ENCODE results near the gene GPR55.

DNA sequence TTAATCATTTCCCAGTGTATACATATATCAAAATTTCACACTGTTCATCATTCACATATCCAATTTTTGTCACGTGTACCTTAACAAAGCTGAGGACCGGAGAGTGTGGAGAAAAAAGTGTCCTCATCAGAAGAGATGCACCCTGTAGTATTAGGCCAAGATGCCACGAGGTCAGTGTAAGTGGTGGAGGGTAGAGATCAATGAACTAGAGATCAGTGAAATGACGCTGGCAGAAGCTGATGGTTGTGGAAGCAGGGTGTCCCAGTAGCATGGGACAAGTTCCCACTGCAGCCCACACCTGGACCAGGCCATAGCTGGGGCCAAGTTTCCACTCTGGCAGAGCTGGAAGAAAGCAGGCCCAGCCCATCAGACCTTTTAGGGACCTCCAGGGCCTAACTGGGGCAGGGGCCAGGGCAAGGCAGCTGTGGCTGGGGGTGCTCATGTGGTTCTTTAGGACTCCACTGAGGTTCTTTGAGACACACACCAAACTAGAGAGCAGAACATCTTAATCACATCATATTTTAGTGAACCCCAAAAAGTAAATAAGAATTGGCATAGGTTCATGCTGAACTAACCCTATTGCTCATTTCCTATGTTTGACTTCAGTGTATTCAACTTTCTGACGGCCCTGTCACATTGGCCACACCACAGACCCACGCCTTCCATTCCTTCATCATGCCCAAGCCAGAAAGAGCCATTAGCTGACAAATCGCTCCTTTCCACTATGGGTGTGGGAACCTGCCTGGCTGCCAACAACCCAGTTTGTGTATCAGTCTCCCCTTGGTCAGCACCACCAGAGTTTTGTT lies 21.6 kb upstream of the GPR55 start:
- TF ChIP-seq, protein P1, sequence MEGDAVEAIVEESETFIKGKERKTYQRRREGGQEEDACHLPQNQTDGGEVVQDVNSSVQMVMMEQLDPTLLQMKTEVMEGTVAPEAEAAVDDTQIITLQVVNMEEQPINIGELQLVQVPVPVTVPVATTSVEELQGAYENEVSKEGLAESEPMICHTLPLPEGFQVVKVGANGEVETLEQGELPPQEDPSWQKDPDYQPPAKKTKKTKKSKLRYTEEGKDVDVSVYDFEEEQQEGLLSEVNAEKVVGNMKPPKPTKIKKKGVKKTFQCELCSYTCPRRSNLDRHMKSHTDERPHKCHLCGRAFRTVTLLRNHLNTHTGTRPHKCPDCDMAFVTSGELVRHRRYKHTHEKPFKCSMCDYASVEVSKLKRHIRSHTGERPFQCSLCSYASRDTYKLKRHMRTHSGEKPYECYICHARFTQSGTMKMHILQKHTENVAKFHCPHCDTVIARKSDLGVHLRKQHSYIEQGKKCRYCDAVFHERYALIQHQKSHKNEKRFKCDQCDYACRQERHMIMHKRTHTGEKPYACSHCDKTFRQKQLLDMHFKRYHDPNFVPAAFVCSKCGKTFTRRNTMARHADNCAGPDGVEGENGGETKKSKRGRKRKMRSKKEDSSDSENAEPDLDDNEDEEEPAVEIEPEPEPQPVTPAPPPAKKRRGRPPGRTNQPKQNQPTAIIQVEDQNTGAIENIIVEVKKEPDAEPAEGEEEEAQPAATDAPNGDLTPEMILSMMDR (IDR thresholded peaks at IDR 0.05), result no peak
- no peak for TF ChIP-seq POLR2A (IDR thresholded peaks at IDR 0.05)
